ENCODE data around the gene KLC1. TPM values are rescaled to one million over a fixed set of nuclear protein-coding genes. Genes with fewer than 3 reads are reported as not detected.

Gene KLC1
- 266 and 280 TPM in 2 replicates for total RNA-seq

GRCh38 chr14:103628684-103629502 is at the start of gene KLC1:
Gene KLC1, plus strand, starts transcription at chr14:103629211. Its CDS starts 25,354 bp downstream, at chr14:103654565.
- Histone ChIP-seq H3K36me3 (ENCODE audit: control insufficient read depth, insufficient read depth, low read length) (no peaks in the 10 kb centered on the region), H3K27me3 (ENCODE audit: control insufficient read depth, insufficient read depth, low read length) (no peaks in the 10 kb centered on the region), H3K4me3 (ENCODE audit: low read depth, low read length) (peak within 1 kb of the TSS; percentile 91)
- no peak for DNase-seq (ENCODE audit: low read depth)
- TF ChIP-seq CTCF (IDR thresholded peaks at IDR 0.05; ENCODE audit: insufficient read depth, low read length, poor library complexity, severe bottlenecking) = no peak

- Histone ChIP-seq H3K4me3 (ENCODE audit: low read depth, low read length) (no peak overlapping the region), H3K27me3 (ENCODE audit: control insufficient read depth, insufficient read depth, low read length) (no peaks in the 10 kb centered on the region), H3K36me3 (ENCODE audit: control insufficient read depth, insufficient read depth, low read length) (no peaks in the 10 kb centered on the region)
- DNase-seq (ENCODE audit: low read depth) = no peak
- TF ChIP-seq CTCF (IDR thresholded peaks at IDR 0.05; ENCODE audit: insufficient read depth, low read length, poor library complexity, severe bottlenecking) = no peak
Observed at GRCh38 chr14:103581206-103581605, 47.8 kb upstream of the KLC1 start.

- no peak for TF ChIP-seq CTCF (IDR thresholded peaks at IDR 0.05; ENCODE audit: insufficient read depth, low read length, poor library complexity, severe bottlenecking)
- Histone ChIP-seq H3K4me3 (ENCODE audit: low read depth, low read length) (no peak overlapping the region), H3K27me3 (ENCODE audit: control insufficient read depth, insufficient read depth, low read length) (no peaks in the 10 kb centered on the region), H3K36me3 (ENCODE audit: control insufficient read depth, insufficient read depth, low read length) (no peaks in the 10 kb centered on the region)
- DNase-seq (ENCODE audit: low read depth) = no peak
Observed at GRCh38 chr14:103581954-103582703, 46.9 kb upstream of the KLC1 start.

- no peak for TF ChIP-seq CTCF (IDR thresholded peaks at IDR 0.05; ENCODE audit: insufficient read depth, low read length, poor library complexity, severe bottlenecking)
- H3K36me3 ChIP-seq (ENCODE audit: control insufficient read depth, insufficient read depth, low read length) = no peaks in the 10 kb centered on the region
- no peak overlapping the region for H3K4me3 ChIP-seq (ENCODE audit: low read depth, low read length)
- H3K27me3 ChIP-seq (ENCODE audit: control insufficient read depth, insufficient read depth, low read length) = no peaks in the 10 kb centered on the region
- DNase-seq (ENCODE audit: low read depth) = no peak
Observed at GRCh38 chr14:103584326-103584915, 44.6 kb upstream of the KLC1 start.

GRCh38 chr14:103593577-103593976 is 35.4 kb upstream of the KLC1 start:
- H3K36me3 ChIP-seq (ENCODE audit: control insufficient read depth, insufficient read depth, low read length) = no peaks in the 10 kb centered on the region
- TF ChIP-seq CTCF (IDR thresholded peaks at IDR 0.05; ENCODE audit: insufficient read depth, low read length, poor library complexity, severe bottlenecking) = no peak
- DNase-seq (ENCODE audit: low read depth) = no peak
- no peak overlapping the region for H3K4me3 ChIP-seq (ENCODE audit: low read depth, low read length)
- no peaks in the 10 kb centered on the region for H3K27me3 ChIP-seq (ENCODE audit: control insufficient read depth, insufficient read depth, low read length)

All from kidney epithelial cell (primary cell).